Stimulated activated CD4-positive, alpha-beta T cell treated with anti-CD3 and anti-CD28 coated beads, TNF-alpha, amount 100 ng/mL, for 4 hours (primary cell): ENCODE data around the gene LRIT2.

ENCODE experiments used
- DNase-seq, 3 experiments: peaks; one replicate each; pipeline ENCODE4 v3.0.0-alpha.2; 2020; ENCODE audit warnings: low read depth in 3 of 3

The LRIT2 gene

GRCh38 chr10:84241185-84241790 is 15.9 kb upstream of the LRIT2 start, which contains the start of gene LRIT1:
TSS of gene LRIT1 (minus strand) at chr10:84241546. CDS start at chr10:84241439, 107 bp downstream.
- no peak for DNase-seq

GRCh38 chr10:84238909-84239308 is 13.6 kb upstream of the LRIT2 start:
- DNase-seq: no peak

GRCh38 chr10:84237199-84238051 is 12.1 kb upstream of the LRIT2 start:
- no peak for DNase-seq

GRCh38 chr10:84236807-84237198 is 11.5 kb upstream of the LRIT2 start:
- no peak for DNase-seq

GRCh38 chr10:84235096-84235495 is 9.8 kb upstream of the LRIT2 start:
- DNase-seq: no peak

GRCh38 chr10:84234479-84234878 is 9.1 kb upstream of the LRIT2 start:
- DNase-seq: no peak

GRCh38 chr10:84233940-84234339 is 8.6 kb upstream of the LRIT2 start:
- no peak for DNase-seq

GRCh38 chr10:84232376-84232775 is 7.0 kb upstream of the LRIT2 start:
- DNase-seq: no peak

- DNase-seq: no peak
Observed at GRCh38 chr10:84230359-84230758, 5.0 kb upstream of the LRIT2 start.

- no peak for DNase-seq
Observed at GRCh38 chr10:84227810-84228209, 2.5 kb upstream of the LRIT2 start.

GRCh38 chr10:84226616-84227015 is 1.3 kb upstream of the LRIT2 start:
- no peak for DNase-seq

- no peak for DNase-seq
Observed at GRCh38 chr10:84224411-84225028, 824 bp downstream of the LRIT2 start.

- no peak for DNase-seq
Observed at GRCh38 chr10:84221916-84222315, 3.4 kb downstream of the LRIT2 start.

GRCh38 chr10:84217746-84218145 is 7.6 kb downstream of the LRIT2 start:
- no peak for DNase-seq

- no peak for DNase-seq
Observed at GRCh38 chr10:84216834-84217233, 8.5 kb downstream of the LRIT2 start.

GRCh38 chr10:84214612-84215235 is 10.6 kb downstream of the LRIT2 start:
- DNase-seq: no peak

GRCh38 chr10:84214046-84214572 is 11.2 kb downstream of the LRIT2 start:
- no peak for DNase-seq

GRCh38 chr10:84213076-84213475 is 12.3 kb downstream of the LRIT2 start:
- no peak for DNase-seq

- no peak for DNase-seq
Observed at GRCh38 chr10:84212014-84212413, 13.3 kb downstream of the LRIT2 start.

GRCh38 chr10:84211566-84211965 is 13.8 kb downstream of the LRIT2 start:
- DNase-seq: no peak

- no peak for DNase-seq
Observed at GRCh38 chr10:84208023-84208422, 17.3 kb downstream of the LRIT2 start.
